ENCODE measurements around the gene DNAI1. TPM values are rescaled to one million over a fixed set of nuclear protein-coding genes. Genes with fewer than 3 reads are reported as not detected.

The DNAI1 gene
- total and polyA plus RNA-seq, 10 of the 15 experiments (the other 5 are each of a cell fraction or from before 2014, with no cell fraction given): not detected

DNA sequence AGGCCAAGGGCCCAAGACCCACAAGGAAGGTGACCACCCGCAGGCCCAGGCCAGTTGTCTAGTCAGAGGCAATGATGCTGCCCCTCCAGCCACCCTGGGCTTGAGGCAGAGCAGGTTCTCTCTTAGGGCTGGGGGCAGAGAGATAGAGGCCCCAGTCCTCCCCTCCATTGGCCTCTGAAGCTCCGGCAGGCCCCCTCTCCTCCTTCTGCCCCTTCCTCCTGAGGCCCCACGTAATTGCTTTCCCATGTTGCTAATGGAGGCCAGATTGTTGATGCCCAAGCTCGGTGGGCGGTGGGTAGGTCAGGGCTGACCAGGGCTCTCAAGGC lies 90.8 kb downstream of the DNAI1 start:
- Histone ChIP-seq H3K27me3 (replicated peaks in 1 of 2; ENCODE audit: control insufficient read depth in 2 of 2, insufficient read depth in 2 of 2, low read length in 1 of 2) (peaks cover 2 to 7% of the 10 kb centered on the region in 2 experiments), H4K20me1 (ENCODE audit: control insufficient read depth, insufficient read depth) (peaks cover 8% of the 10 kb centered on the region; the same call in 1 of the 2 replicates), H3K9me3 (replicated peaks; ENCODE audit: control insufficient read depth, insufficient read depth, low read length) (no peaks in the 10 kb centered on the region), H3K79me2 (ENCODE audit: control insufficient read depth, insufficient read depth, low read length) (no peaks in the 10 kb centered on the region), H3K27ac (ENCODE audit: control insufficient read depth, insufficient read depth) (no peak overlapping the region), H3K9ac (ENCODE audit: control insufficient read depth, insufficient read depth, low read length) (no peak overlapping the region), H3K36me3 (ENCODE audit: control insufficient read depth in 2 of 2, insufficient read depth in 2 of 2, low read length in 1 of 2) (no peaks in the 10 kb centered on the region), H3K4me2 (ENCODE audit: control insufficient read depth, insufficient read depth) (no peak overlapping the region), H2AFZ (ENCODE audit: control insufficient read depth, low read depth, low read length) (no peak overlapping the region), H3K4me3 (no peak overlapping the region), H3K4me1 (ENCODE audit: control insufficient read depth, insufficient read depth, low read length) (no peaks in the 10 kb centered on the region)
- ChIA-PET SMC1A (ENCODE audit: uncharacterized antibody, unreplicated experiment) (no interaction called here), CTCF (interaction anchor here (3.1 kb wide), 1 partner anchor 85 kb away, joined by 15 read pairs; no protein-coding TSS in a partner anchor), POLR2A (no interaction called here), RAD21 (ENCODE audit: unreplicated experiment) (no interaction called here)
- ATAC-seq: no peak
- no peak for FAIRE-seq
- in situ Hi-C loops (cut with MboI) (no loop called here), intact Hi-C loops (cut with micrococcal nuclease; ENCODE audit: unreplicated experiment) (loop anchor here (5.0 kb wide), 1 partner anchor 112 kb away; no protein-coding TSS in a partner anchor)
- WGBS (ENCODE audit: insufficient coverage, insufficient replicate concordance, low lambda C conversion rate, missing lambda C conversion rate): 51% methylated on average over 5 of the region's 5 CpGs
- no peak for DNase-seq (ENCODE audit: low read depth, low spot score)
- no TSS peak for BruUV-seq (replicated peaks)
- no peak for TF ChIP-seq IKZF1 (conservative IDR thresholded peaks at IDR 0.05)
- no peak for TF ChIP-seq EGR1 (IDR thresholded peaks at IDR 0.05; ENCODE audit: borderline replicate concordance in 1 of 2, low read depth in 2 of 2, low read length in 2 of 2)
- TF ChIP-seq, protein P1, sequence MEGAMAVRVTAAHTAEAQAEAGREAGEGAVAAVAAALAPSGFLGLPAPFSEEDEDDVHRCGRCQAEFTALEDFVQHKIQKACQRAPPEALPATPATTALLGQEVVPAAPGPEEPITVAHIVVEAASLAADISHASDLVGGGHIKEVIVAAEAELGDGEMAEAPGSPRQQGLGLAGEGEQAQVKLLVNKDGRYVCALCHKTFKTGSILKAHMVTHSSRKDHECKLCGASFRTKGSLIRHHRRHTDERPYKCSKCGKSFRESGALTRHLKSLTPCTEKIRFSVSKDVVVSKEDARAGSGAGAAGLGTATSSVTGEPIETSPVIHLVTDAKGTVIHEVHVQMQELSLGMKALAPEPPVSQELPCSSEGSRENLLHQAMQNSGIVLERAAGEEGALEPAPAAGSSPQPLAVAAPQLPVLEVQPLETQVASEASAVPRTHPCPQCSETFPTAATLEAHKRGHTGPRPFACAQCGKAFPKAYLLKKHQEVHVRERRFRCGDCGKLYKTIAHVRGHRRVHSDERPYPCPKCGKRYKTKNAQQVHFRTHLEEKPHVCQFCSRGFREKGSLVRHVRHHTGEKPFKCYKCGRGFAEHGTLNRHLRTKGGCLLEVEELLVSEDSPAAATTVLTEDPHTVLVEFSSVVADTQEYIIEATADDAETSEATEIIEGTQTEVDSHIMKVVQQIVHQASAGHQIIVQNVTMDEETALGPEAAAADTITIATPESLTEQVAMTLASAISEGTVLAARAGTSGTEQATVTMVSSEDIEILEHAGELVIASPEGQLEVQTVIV (IDR thresholded peaks at IDR 0.05; ENCODE audit: borderline replicate concordance, partially characterized antibody): no peak
- TF ChIP-seq, protein P2, sequence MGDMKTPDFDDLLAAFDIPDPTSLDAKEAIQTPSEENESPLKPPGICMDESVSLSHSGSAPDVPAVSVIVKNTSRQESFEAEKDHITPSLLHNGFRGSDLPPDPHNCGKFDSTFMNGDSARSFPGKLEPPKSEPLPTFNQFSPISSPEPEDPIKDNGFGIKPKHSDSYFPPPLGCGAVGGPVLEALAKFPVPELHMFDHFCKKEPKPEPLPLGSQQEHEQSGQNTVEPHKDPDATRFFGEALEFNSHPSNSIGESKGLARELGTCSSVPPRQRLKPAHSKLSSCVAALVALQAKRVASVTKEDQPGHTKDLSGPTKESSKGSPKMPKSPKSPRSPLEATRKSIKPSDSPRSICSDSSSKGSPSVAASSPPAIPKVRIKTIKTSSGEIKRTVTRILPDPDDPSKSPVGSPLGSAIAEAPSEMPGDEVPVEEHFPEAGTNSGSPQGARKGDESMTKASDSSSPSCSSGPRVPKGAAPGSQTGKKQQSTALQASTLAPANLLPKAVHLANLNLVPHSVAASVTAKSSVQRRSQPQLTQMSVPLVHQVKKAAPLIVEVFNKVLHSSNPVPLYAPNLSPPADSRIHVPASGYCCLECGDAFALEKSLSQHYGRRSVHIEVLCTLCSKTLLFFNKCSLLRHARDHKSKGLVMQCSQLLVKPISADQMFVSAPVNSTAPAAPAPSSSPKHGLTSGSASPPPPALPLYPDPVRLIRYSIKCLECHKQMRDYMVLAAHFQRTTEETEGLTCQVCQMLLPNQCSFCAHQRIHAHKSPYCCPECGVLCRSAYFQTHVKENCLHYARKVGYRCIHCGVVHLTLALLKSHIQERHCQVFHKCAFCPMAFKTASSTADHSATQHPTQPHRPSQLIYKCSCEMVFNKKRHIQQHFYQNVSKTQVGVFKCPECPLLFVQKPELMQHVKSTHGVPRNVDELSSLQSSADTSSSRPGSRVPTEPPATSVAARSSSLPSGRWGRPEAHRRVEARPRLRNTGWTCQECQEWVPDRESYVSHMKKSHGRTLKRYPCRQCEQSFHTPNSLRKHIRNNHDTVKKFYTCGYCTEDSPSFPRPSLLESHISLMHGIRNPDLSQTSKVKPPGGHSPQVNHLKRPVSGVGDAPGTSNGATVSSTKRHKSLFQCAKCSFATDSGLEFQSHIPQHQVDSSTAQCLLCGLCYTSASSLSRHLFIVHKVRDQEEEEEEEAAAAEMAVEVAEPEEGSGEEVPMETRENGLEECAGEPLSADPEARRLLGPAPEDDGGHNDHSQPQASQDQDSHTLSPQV (IDR thresholded peaks at IDR 0.05): no peak
- TF ChIP-seq TCF7 (IDR thresholded peaks at IDR 0.05; ENCODE audit: borderline replicate concordance): no peak
- no peak for TF ChIP-seq BMI1 (IDR thresholded peaks at IDR 0.05; ENCODE audit: borderline replicate concordance)
- no peak for TF ChIP-seq LARP7 (IDR thresholded peaks at IDR 0.05)
- TF ChIP-seq ASH2L (IDR thresholded peaks at IDR 0.05; ENCODE audit: borderline replicate concordance, low read depth): no peak
- no peak for TF ChIP-seq RBBP5 (conservative IDR thresholded peaks at IDR 0.05)
- no peak for TF ChIP-seq NR2C1 (IDR thresholded peaks at IDR 0.05)
- TF ChIP-seq SRF (IDR thresholded peaks at IDR 0.05; ENCODE audit: low read depth in 2 of 2, low read length in 2 of 2): no peak
- TF ChIP-seq, protein P3, sequence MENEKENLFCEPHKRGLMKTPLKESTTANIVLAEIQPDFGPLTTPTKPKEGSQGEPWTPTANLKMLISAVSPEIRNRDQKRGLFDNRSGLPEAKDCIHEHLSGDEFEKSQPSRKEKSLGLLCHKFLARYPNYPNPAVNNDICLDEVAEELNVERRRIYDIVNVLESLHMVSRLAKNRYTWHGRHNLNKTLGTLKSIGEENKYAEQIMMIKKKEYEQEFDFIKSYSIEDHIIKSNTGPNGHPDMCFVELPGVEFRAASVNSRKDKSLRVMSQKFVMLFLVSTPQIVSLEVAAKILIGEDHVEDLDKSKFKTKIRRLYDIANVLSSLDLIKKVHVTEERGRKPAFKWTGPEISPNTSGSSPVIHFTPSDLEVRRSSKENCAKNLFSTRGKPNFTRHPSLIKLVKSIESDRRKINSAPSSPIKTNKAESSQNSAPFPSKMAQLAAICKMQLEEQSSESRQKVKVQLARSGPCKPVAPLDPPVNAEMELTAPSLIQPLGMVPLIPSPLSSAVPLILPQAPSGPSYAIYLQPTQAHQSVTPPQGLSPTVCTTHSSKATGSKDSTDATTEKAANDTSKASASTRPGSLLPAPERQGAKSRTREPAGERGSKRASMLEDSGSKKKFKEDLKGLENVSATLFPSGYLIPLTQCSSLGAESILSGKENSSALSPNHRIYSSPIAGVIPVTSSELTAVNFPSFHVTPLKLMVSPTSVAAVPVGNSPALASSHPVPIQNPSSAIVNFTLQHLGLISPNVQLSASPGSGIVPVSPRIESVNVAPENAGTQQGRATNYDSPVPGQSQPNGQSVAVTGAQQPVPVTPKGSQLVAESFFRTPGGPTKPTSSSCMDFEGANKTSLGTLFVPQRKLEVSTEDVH (IDR thresholded peaks at IDR 0.05; ENCODE audit: low read depth, partially characterized antibody): no peak

All from GM12878 (cell line).